Measurements from ENCODE around the gene ARPC4.

DNA sequence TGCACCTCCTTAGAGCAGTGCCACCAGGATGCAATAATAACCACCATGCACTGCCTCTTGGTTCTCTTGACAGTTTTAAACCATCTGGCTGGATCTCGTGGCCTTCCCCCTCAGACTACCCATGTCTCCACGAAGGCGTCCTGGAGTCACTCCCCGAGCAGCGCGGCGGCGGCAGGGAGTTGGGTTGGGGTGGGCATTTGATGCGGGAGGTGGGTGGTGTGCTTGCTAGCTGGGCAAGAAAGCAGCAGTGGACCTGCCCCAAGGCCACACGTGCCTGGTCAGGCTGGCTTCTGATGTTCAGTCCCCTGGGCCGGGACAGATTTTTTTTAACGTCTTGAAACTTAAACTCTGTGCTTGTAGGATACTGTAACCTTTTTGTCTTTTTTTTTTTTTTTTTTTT lies 13.3 kb downstream of the ARPC4 start:
- TF ChIP-seq, protein P1, sequence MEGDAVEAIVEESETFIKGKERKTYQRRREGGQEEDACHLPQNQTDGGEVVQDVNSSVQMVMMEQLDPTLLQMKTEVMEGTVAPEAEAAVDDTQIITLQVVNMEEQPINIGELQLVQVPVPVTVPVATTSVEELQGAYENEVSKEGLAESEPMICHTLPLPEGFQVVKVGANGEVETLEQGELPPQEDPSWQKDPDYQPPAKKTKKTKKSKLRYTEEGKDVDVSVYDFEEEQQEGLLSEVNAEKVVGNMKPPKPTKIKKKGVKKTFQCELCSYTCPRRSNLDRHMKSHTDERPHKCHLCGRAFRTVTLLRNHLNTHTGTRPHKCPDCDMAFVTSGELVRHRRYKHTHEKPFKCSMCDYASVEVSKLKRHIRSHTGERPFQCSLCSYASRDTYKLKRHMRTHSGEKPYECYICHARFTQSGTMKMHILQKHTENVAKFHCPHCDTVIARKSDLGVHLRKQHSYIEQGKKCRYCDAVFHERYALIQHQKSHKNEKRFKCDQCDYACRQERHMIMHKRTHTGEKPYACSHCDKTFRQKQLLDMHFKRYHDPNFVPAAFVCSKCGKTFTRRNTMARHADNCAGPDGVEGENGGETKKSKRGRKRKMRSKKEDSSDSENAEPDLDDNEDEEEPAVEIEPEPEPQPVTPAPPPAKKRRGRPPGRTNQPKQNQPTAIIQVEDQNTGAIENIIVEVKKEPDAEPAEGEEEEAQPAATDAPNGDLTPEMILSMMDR (IDR thresholded peaks at IDR 0.05), result no peak
- TF ChIP-seq POLR2A (IDR thresholded peaks at IDR 0.05), result no peak
